NCI-H345 treated with DMSO at 0.1 percent for 48 hours (cell line): ENCODE measurements around the gene HEMK1.

Source experiments
- DNase-seq: peaks from one replicate; lab custom pipeline; 2025; ENCODE audit not compliant: unreplicated experiment; lab: John Stamatoyannopoulos, UW

The HEMK1 gene

GRCh38 chr3:50599716-50600118, 30.4 kb downstream of the HEMK1 start:
- DNase-seq, result no peak

GRCh38 chr3:50600141-50600753, 30.9 kb downstream of the HEMK1 start:
- no peak for DNase-seq

- DNase-seq, result peak; percentile 59
Observed at GRCh38 chr3:50600841-50601591, 31.7 kb downstream of the HEMK1 start.

DNA sequence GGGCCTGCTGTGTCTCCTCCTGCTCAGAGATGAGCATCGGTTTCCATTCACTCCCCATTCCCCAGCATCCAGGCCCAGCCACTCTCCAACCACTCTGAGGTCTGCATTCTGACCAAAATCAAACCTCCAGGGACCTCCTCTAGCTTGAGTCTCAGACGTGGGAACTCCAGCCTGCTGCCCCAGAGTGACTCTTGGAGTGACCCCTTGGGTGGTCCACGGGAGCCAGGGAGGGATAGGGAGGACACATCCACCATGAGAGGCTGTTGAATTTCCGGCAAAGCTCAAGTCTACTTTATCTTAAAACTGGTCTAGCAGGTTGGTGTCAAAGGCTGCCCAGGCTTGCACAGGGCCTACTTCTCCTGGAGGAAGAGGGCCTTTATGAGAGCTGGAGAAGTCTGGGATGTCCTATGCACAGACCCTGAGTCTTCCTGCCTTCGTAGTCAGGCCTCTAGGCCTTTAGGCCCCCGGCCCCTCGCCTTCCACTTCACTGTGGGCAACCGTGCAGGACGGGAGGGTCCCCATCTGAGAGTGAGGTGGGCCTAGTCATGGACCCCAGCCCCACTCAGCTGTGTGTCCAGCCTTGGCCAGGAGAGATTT, 33.4 kb downstream of the HEMK1 start:
- DNase-seq, result no peak

DNA sequence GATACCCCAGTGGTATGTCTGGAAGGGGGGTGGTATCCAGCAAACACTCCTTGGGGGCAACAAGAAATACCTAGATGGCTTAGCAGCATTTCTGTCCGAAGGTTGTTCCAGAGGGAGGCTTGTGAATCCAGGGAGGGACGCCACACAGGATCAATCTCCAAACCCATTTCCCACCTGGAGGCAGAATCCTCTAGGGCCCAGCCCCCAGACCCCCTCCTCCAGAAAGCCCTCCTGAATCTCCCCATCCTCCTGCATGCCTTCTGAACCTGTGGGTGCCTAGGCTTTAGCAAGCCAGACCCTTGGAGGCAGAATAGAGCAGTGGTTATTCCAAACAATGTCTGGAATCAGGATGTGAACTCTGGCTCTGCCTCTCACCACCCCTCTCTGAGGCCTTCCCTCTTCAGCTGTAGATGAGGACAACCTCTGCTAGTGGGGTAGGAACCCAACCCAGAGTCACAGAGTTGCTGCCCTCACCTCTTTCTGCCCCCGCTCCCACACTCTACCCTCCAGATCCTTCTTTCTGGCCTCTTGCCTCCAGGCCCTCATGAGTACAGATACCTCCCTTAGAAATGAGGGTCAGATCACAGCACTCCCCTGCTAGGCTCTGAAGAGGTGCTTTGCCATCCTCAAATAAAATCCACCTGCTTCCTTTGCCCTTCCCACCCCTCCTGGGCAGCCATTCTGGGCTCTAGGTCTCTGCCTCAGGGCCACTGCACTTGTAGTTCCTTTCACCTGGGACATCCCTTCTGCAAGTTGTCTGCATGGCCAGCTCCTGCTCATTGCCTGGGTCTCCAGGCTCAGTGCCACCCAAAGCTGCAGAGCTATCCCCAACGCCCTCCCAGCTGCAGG, 34.2 kb downstream of the HEMK1 start:
- DNase-seq, result no peak

GRCh38 chr3:50604110-50604621, 34.8 kb downstream of the HEMK1 start:
- DNase-seq, result no peak

GRCh38 chr3:50604628-50605588, 35.6 kb downstream of the HEMK1 start:
- no peak for DNase-seq

GRCh38 chr3:50605901-50606326, 36.6 kb downstream of the HEMK1 start:
- DNase-seq, result no peak

DNA sequence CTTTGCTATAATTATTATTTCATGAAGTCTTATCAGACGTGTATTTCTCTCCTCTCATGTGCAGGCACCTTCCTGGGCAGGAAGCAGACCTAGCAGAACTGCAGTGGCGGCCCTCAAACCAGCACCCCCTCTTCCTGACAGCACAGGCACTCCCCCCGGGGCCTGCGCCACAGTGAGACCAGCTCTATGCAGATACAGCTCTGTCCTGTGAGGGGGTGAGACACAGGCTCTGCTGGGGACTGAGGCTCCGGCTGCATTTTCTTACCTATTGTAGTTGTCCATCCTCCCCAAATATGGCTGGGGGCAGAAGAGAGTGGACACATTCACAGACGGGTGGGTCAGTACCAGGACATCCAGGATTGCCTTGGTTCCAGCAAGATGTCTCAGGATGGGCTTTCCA, 37.3 kb downstream of the HEMK1 start:
- no peak for DNase-seq

- no peak for DNase-seq
Observed at GRCh38 chr3:50607271-50608091, 38.2 kb downstream of the HEMK1 start.

- DNase-seq, result no peak
Observed at GRCh38 chr3:50608278-50608677, 39.0 kb downstream of the HEMK1 start.

GRCh38 chr3:50609071-50609762, 39.9 kb downstream of the HEMK1 start:
- DNase-seq, result no peak

- no peak for DNase-seq
Observed at GRCh38 chr3:50609763-50610085, 40.4 kb downstream of the HEMK1 start.

GRCh38 chr3:50610181-50610971, 41.1 kb downstream of the HEMK1 start:
- no peak for DNase-seq

DNA sequence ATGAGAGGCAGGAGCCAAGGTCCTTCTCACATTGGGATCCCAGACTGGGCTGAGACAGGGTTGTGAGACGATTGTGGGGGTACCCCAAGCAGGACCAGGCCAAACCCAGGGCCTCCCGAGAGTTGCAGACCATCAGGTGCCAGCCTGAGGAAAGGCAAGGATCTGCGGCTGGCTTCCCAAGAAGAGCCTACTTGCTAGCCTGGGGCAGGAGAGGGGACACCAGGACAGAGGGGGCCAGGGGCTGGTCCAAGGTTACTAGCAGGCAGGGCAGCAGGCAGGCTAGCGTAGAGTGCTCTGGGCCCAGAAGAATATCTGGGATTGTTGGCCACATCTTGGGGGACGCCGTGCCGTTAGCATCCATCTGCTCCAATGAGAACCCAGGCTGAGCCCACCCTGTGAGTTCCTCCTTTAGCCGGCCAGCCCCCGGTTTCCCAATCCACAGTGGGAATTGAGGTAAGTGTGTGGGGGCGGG, 41.7 kb downstream of the HEMK1 start:
- DNase-seq, result no peak

DNA sequence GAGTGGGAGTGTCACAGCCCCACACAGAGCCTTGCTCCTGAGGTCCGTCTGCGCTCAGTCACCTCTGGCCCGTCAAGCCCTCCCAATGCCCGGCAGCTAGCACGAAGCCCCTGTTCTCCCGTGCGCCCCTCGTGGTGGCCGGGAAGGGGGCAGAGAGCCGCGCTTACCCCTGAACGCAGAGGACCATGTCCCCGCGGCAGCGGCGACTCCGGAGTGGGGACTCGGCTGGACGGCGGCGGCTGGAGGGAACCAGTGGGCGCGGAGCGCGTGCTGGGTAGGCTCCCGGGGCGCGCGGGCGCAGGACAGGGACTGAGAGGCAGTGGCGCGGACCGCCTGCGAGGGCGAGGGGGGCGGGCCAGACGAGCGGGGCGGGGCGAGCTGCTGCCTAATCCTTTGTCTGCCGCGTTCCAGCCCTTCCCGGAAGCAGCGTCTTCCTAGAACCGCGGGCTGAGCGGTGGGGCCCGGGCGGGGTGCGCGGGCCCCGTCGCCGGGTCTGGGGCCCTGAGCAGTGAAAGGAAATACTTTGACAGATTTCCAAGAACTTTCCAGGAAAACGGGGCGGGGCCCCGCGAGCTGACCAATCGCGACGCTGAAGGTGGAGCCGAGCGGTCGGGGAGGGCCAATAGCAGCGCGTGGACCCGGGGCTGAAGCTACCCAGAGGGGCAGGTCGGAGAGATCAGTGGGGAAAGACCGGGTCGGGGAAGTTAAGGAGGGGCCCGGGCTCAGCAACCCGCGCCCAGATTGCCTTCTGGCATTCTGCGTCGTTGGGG, 42.3 kb downstream of the HEMK1 start, which contains the start of gene CISH:
Gene CISH, minus strand, starts transcription at position 311 of the 770 bp plus-strand sequence. Its CDS starts 124 bp downstream, at position 187.
- peak; percentile 23 for DNase-seq
